OCI-LY1 (cell line): ENCODE results near the gene ATXN3L.

Experiments
- H2AFZ ChIP-seq: fragments of 200-600 bp; sonication (generic), shearing (Covaris generic); 2 replicates; pipeline ENCODE4 v1.6.0; 2014; ENCODE audit warnings: antibody characterized with exemption, mild to moderate bottlenecking, low read length
- H3F3A ChIP-seq: fragments of 200-600 bp; sonication (generic), shearing (Covaris generic); 2 replicates; pipeline ENCODE4 v1.6.0; 2014; ENCODE audit warnings: mild to moderate bottlenecking, antibody characterized with exemption, low read length, moderate library complexity; ENCODE audit not compliant: insufficient read depth
- H3K27ac ChIP-seq: fragments of 200-600 bp; sonication (generic); 2 replicates; pipeline ENCODE4 v1.5.1; 2014; ENCODE audit warnings: low read length, mixed run types, mild to moderate bottlenecking, low read depth; ENCODE audit not compliant: poor library complexity, severe bottlenecking
- H3K27me3 ChIP-seq: fragments of 200-600 bp; sonication (generic); 2 replicates; pipeline ENCODE4 v1.6.0; 2014; ENCODE audit warnings: antibody characterized with exemption, mild to moderate bottlenecking, low read length, moderate library complexity; ENCODE audit not compliant: insufficient read depth
- H3K36me3 ChIP-seq: fragments of 200-600 bp; sonication (generic); 2 replicates; pipeline ENCODE4 v1.6.1; 2014; ENCODE audit warnings: mild to moderate bottlenecking, antibody characterized with exemption, low read length, moderate library complexity, mixed read lengths; ENCODE audit not compliant: insufficient read depth
- H3K4me1 ChIP-seq: fragments of 200-600 bp; sonication (generic); 2 replicates; pipeline ENCODE4 v1.5.1; 2014; ENCODE audit warnings: mild to moderate bottlenecking, low read length, moderate library complexity; ENCODE audit not compliant: insufficient read depth, severe bottlenecking
- H3K4me2 ChIP-seq: fragments of 200-600 bp; sonication (generic), shearing (Covaris generic); 2 replicates; pipeline ENCODE4 v1.6.1; 2014; ENCODE audit warnings: low read length
- H3K4me3 ChIP-seq: fragments of 200-600 bp; sonication (generic); 2 replicates; pipeline ENCODE4 v1.5.1; 2014; ENCODE audit warnings: low read length, low read depth, mild to moderate bottlenecking, mixed read lengths; ENCODE audit not compliant: poor library complexity, severe bottlenecking
- H3K79me2 ChIP-seq: fragments of 200-600 bp; shearing (Covaris generic); 2 replicates; pipeline ENCODE4 v1.6.1; 2016; ENCODE audit warnings: mixed run types, low read length, mixed read lengths; ENCODE audit not compliant: insufficient read depth
- H3K9ac ChIP-seq: fragments of 200-600 bp; sonication (generic), shearing (Covaris generic); 2 replicates; pipeline ENCODE4 v1.6.1; 2014; ENCODE audit warnings: mild to moderate bottlenecking, low read length, mixed read lengths
- H3K9me2 ChIP-seq: fragments of 200-600 bp; sonication (generic), shearing (Covaris generic); 2 replicates; pipeline ENCODE4 v1.6.1; 2014; ENCODE audit warnings: low read depth, mild to moderate bottlenecking, low read length, mixed read lengths
- H3K9me3 ChIP-seq: fragments of 200-600 bp; shearing (Covaris generic); 2 replicates; pipeline ENCODE4 v1.6.1; 2014; ENCODE audit warnings: low read length, mixed read lengths
- H4K20me1 ChIP-seq: fragments of 200-600 bp; sonication (generic), shearing (Covaris generic); 2 replicates; pipeline ENCODE4 v1.6.0; 2016; ENCODE audit warnings: mild to moderate bottlenecking, low read length; ENCODE audit not compliant: insufficient read depth
- CTCF ChIP-seq: fragments of 200-600 bp; sonication (generic), shearing (Covaris generic); IDR thresholded peaks from 2 replicates; pipeline ENCODE4 v1.5.1; 2017; ENCODE audit warnings: mild to moderate bottlenecking, antibody characterized with exemption, low read length, moderate library complexity, mixed read lengths
- EZH2 ChIP-seq: fragments of 200-600 bp; sonication (generic), shearing (Covaris generic); IDR thresholded peaks from 2 replicates; pipeline ENCODE4 v1.8.0; 2017; ENCODE audit warnings: borderline replicate concordance, mixed run types, mild to moderate bottlenecking, antibody characterized with exemption, low read length, moderate library complexity, mixed read lengths

ATXN3L gene

GRCh38 chrX:13281289-13281688 is 38.6 kb downstream of the ATXN3L start:
- Histone ChIP-seq H3K27ac (no peak overlapping the region), H3K4me1 (peaks cover 8% of the 10 kb centered on the region), H3F3A (no peaks in the 10 kb centered on the region), H3K4me2 (no peak overlapping the region), H4K20me1 (no peaks in the 10 kb centered on the region), H3K79me2 (no peaks in the 10 kb centered on the region), H3K9me3 (peaks cover 7% of the 10 kb centered on the region; the same call in 1 of the 2 replicates), H3K36me3 (no peaks in the 10 kb centered on the region; the same call in 1 of the 2 replicates), H3K4me3 (no peak overlapping the region), H3K27me3 (no peaks in the 10 kb centered on the region), H3K9me2 (no peaks in the 10 kb centered on the region), H3K9ac (no peak overlapping the region), H2AFZ (no peak overlapping the region)
- no peak for TF ChIP-seq CTCF
- no peak for TF ChIP-seq EZH2

DNA sequence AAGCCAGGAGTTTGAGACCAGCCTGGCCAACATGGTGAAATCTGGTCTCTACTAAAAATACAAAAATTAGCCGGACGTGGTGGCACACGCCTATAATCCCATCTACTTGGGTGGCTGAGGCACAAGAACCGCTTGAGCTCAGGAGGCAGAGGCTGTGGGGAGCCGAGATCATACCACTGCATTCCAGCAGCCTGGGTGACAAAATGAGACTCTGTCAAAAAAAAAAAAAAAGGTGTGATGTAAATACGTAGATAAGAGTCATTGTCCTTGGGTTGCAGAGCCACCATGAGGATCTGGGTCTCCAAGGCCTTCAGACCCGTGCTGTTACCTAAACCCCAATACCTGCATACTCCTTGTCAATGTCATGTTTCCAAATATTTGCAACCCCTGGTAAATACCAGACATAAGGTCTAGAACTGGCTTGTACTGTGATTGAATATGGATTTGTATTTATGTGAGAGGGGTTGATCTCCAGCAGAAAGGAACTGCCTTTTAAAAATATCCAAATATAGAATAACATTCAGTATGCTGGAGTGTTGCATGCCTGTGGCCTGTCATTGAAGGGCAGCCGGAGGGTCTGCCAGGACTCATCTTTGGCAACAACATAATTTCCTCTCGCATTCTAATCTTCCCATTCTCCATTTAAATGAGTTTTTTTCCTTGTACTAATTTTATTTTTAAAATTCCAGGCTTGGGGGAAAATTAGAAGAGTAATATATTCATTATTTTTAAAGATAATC is 40.4 kb downstream of the ATXN3L start:
- H3K9me3 ChIP-seq: no peaks in the 10 kb centered on the region; the same call in 1 of the 2 replicates
- no peaks in the 10 kb centered on the region for H3F3A ChIP-seq
- no peak overlapping the region for H3K4me2 ChIP-seq
- H3K27me3 ChIP-seq: no peaks in the 10 kb centered on the region
- no peaks in the 10 kb centered on the region for H3K9me2 ChIP-seq
- H3K27ac ChIP-seq: no peak overlapping the region
- H3K9ac ChIP-seq: no peak overlapping the region
- no peak overlapping the region for H2AFZ ChIP-seq
- H3K4me3 ChIP-seq: no peak overlapping the region
- H3K79me2 ChIP-seq: no peaks in the 10 kb centered on the region
- no peaks in the 10 kb centered on the region for H4K20me1 ChIP-seq
- TF ChIP-seq EZH2 (no peak), CTCF (no peak)
- H3K4me1 ChIP-seq: peaks cover 17% of the 10 kb centered on the region
- H3K36me3 ChIP-seq: no peaks in the 10 kb centered on the region

- no peak overlapping the region for H3K27ac ChIP-seq
- H3K4me3 ChIP-seq: no peak overlapping the region
- no peaks in the 10 kb centered on the region for H3K9me3 ChIP-seq
- H3K4me1 ChIP-seq: peaks cover 9% of the 10 kb centered on the region
- H3K36me3 ChIP-seq: no peaks in the 10 kb centered on the region
- no peaks in the 10 kb centered on the region for H3K27me3 ChIP-seq
- no peaks in the 10 kb centered on the region for H3F3A ChIP-seq
- H2AFZ ChIP-seq: no peak overlapping the region
- H4K20me1 ChIP-seq: no peaks in the 10 kb centered on the region
- no peak overlapping the region for H3K4me2 ChIP-seq
- no peaks in the 10 kb centered on the region for H3K79me2 ChIP-seq
- no peaks in the 10 kb centered on the region for H3K9me2 ChIP-seq
- H3K9ac ChIP-seq: no peak overlapping the region
- no peak for TF ChIP-seq CTCF
- no peak for TF ChIP-seq EZH2
These were observed 42.3 kb downstream of the ATXN3L start for GRCh38 chrX:13277539-13277938.
